Suprapubic skin (tissue), 4 donors: ENCODE measurements around the gene METTL5. TPM values are rescaled to one million over a fixed set of nuclear protein-coding genes. Genes with fewer than 3 reads are reported as not detected.

Experiments
- DNase-seq, 2 donors: peaks; one replicate each; pipeline ENCODE4 v3.0.0-alpha.2; 2019; ENCODE audit warnings: low spot score in 2 of 2
- H3K27ac ChIP-seq: fragments of 200-600 bp; sonication (generic); one replicate; pipeline ENCODE4 v1.5.1; 2019
- H3K27me3 ChIP-seq: fragments of 200-600 bp; sonication (generic); one replicate; pipeline ENCODE4 v1.5.1; 2019
- H3K36me3 ChIP-seq: fragments of 200-600 bp; sonication (generic); one replicate; pipeline ENCODE4 v1.5.1; 2019
- H3K4me1 ChIP-seq: fragments of 200-600 bp; sonication (generic); one replicate; pipeline ENCODE4 v1.5.1; 2019
- H3K4me3 ChIP-seq: fragments of 200-600 bp; sonication (generic); one replicate; pipeline ENCODE4 v1.5.1; 2019; ENCODE audit warnings: mild to moderate bottlenecking
- H3K9me3 ChIP-seq: fragments of 200-600 bp; sonication (generic); one replicate; pipeline ENCODE4 v1.5.1; 2019
- CTCF ChIP-seq, 2 donors: fragments of 200-600 bp in 1 of 2; fragments of 450-650 bp in 1 of 2; sonication (generic) in 1 of 2; IDR thresholded peaks; one replicate each; pipeline ENCODE4 v1.5.1; 2016 to 2019; ENCODE audit warnings: antibody characterized with exemption in 2 of 2, mild to moderate bottlenecking in 1 of 2, moderate library complexity in 1 of 2
- EP300 ChIP-seq: sonication (generic); formaldehyde crosslinking; IDR thresholded peaks from one replicate; pipeline ENCODE4 v1.6.1; 2017; ENCODE audit warnings: antibody characterized with exemption
- POLR2A ChIP-seq, 2 donors: fragments of 450-650 bp; IDR thresholded peaks; one replicate each; pipeline ENCODE4 v1.6.1; 2017; ENCODE audit warnings: antibody characterized with exemption in 2 of 2, mild to moderate bottlenecking in 2 of 2, moderate library complexity in 2 of 2
- POLR2AphosphoS5 ChIP-seq, 3 donors: sonication (generic); formaldehyde crosslinking; IDR thresholded peaks; one replicate each; pipeline ENCODE4 v1.6.1; 2017; ENCODE audit warnings: antibody characterized with exemption in 3 of 3
- WGBS: methylation state at CpG from one replicate; pipeline ENCODE4 v1.1.5; 2018; 5-methylcytosine and 5-hydroxymethylcytosine counted together
- total RNA-seq, 4 donors: library from RNA; depleted of rRNA; stranded (reverse); fragments of >200 nt; gene quantifications; one replicate each; pipeline ENCODE4 v1.1.0, GENCODE V29; 2016

Gene METTL5
- total RNA-seq, 4 donors from 2014 or later, result 34.8 to 43.9 (median 41.2) TPM

- 88% methylated on average over 1 of the region's 1 CpG for WGBS
- TF ChIP-seq EP300, result no peak
- TF ChIP-seq CTCF (IDR thresholded peaks at IDR 0.05), result no peak
- TF ChIP-seq POLR2A (IDR thresholded peaks at IDR 0.05), result no peak
- no peak for TF ChIP-seq POLR2AphosphoS5 (IDR thresholded peaks at IDR 0.05)
Observed at GRCh38 chr2:169782513-169782912, 42.2 kb downstream of the METTL5 start.

GRCh38 chr2:169781249-169782013 is 43.3 kb downstream of the METTL5 start:
- TF ChIP-seq CTCF (IDR thresholded peaks at IDR 0.05) (no peak), EP300 (no peak)
- no peak overlapping the region for H3K4me3 ChIP-seq
- no peaks in the 10 kb centered on the region for H3K36me3 ChIP-seq
- H3K27ac ChIP-seq, result no peak overlapping the region
- DNase-seq, result no peak
- WGBS, result 81% methylated on average over 4 of the region's 4 CpGs
- H3K4me1 ChIP-seq, result no peaks in the 10 kb centered on the region
- no peaks in the 10 kb centered on the region for H3K9me3 ChIP-seq
- H3K27me3 ChIP-seq, result no peaks in the 10 kb centered on the region

More at GRCh38 chr2:169782513-169782912, 42.2 kb downstream of the METTL5 start:
- no peak overlapping the region for H3K4me3 ChIP-seq
- DNase-seq, result no peak
- no peak overlapping the region for H3K27ac ChIP-seq
- H3K36me3 ChIP-seq, result no peaks in the 10 kb centered on the region
- no peaks in the 10 kb centered on the region for H3K27me3 ChIP-seq
- H3K9me3 ChIP-seq, result no peaks in the 10 kb centered on the region
- no peaks in the 10 kb centered on the region for H3K4me1 ChIP-seq

GRCh38 chr2:169778446-169778845 is 46.3 kb downstream of the METTL5 start:
- no peak overlapping the region for H3K4me3 ChIP-seq
- no peaks in the 10 kb centered on the region for H3K4me1 ChIP-seq
- H3K9me3 ChIP-seq, result no peaks in the 10 kb centered on the region
- TF ChIP-seq EP300 (no peak), CTCF (IDR thresholded peaks at IDR 0.05) (no peak), POLR2A (IDR thresholded peaks at IDR 0.05) (no peak), POLR2AphosphoS5 (IDR thresholded peaks at IDR 0.05) (no peak)
- H3K27me3 ChIP-seq, result no peaks in the 10 kb centered on the region
- no peak for DNase-seq
- H3K36me3 ChIP-seq, result no peaks in the 10 kb centered on the region
- 77% methylated on average over 3 of the region's 3 CpGs for WGBS
- H3K27ac ChIP-seq, result no peak overlapping the region

GRCh38 chr2:169776252-169776761 is 48.4 kb downstream of the METTL5 start:
- WGBS, result 44% methylated on average over 2 of the region's 2 CpGs
- no peak for TF ChIP-seq POLR2AphosphoS5 (IDR thresholded peaks at IDR 0.05)
- no peak for TF ChIP-seq POLR2A (IDR thresholded peaks at IDR 0.05)
- TF ChIP-seq CTCF (IDR thresholded peaks at IDR 0.05), result no peak
- TF ChIP-seq EP300, result no peak

GRCh38 chr2:169775765-169776164 is 48.9 kb downstream of the METTL5 start:
- no peaks in the 10 kb centered on the region for H3K9me3 ChIP-seq
- H3K27ac ChIP-seq, result no peak overlapping the region
- H3K4me1 ChIP-seq, result no peaks in the 10 kb centered on the region
- no peak for TF ChIP-seq CTCF (IDR thresholded peaks at IDR 0.05)
- no peak for TF ChIP-seq POLR2A (IDR thresholded peaks at IDR 0.05)
- TF ChIP-seq EP300, result no peak
- TF ChIP-seq POLR2AphosphoS5 (IDR thresholded peaks at IDR 0.05), result no peak
- no peak overlapping the region for H3K4me3 ChIP-seq
- WGBS, result 50% methylated on average over 2 of the region's 2 CpGs
- no peaks in the 10 kb centered on the region for H3K27me3 ChIP-seq
- no peaks in the 10 kb centered on the region for H3K36me3 ChIP-seq
- DNase-seq, result no peak

More at GRCh38 chr2:169776252-169776761, 48.4 kb downstream of the METTL5 start:
- no peaks in the 10 kb centered on the region for H3K36me3 ChIP-seq
- no peaks in the 10 kb centered on the region for H3K9me3 ChIP-seq
- H3K27ac ChIP-seq, result no peak overlapping the region
- H3K4me3 ChIP-seq, result no peak overlapping the region
- no peaks in the 10 kb centered on the region for H3K27me3 ChIP-seq
- H3K4me1 ChIP-seq, result no peaks in the 10 kb centered on the region
- no peak for DNase-seq
